ENCODE measurements around the gene BCL7A. TPM values are rescaled to one million over a fixed set of nuclear protein-coding genes. Genes with fewer than 3 reads are reported as not detected.

The BCL7A gene
- polyA plus RNA-seq, 1 of the 3 experiments (the other 2 are of a cell fraction), result 34.0 TPM

- H3K9ac ChIP-seq, result no peak overlapping the region
- POLR2A ChIA-PET, result no interaction called here
- H3K27me3 ChIP-seq (ENCODE audit: insufficient read depth), result no peaks in the 10 kb centered on the region
- H3K36me3 ChIP-seq (replicated peaks in 1 of 2; ENCODE audit: control insufficient read depth in 1 of 2, insufficient read depth in 2 of 2, low read length in 1 of 2), result no peaks in the 10 kb centered on the region
- TF ChIP-seq TEAD4 (IDR thresholded peaks at IDR 0.05; ENCODE audit: borderline replicate concordance, insufficient read depth) (no peak), GATA2 (CRISPR knock-in tag; IDR thresholded peaks at IDR 0.05) (no peak), RCOR1 (IDR thresholded peaks at IDR 0.05; ENCODE audit: low read length) (no peak), PBX3 (IDR thresholded peaks at IDR 0.05) (no peak), GABPA (IDR thresholded peaks at IDR 0.05; ENCODE audit: low read depth) (no peak), CTCF (IDR thresholded peaks at IDR 0.05) (no peak), IRF3 (IDR thresholded peaks at IDR 0.05; ENCODE audit: low read depth, low read length) (no peak), MAX (IDR thresholded peaks at IDR 0.05; ENCODE audit: low read depth) (no peak), NFIC (IDR thresholded peaks at IDR 0.05; ENCODE audit: borderline replicate concordance) (no peak), USF1 (IDR thresholded peaks at IDR 0.05; ENCODE audit: borderline replicate concordance, low read depth) (no peak), USF2 (IDR thresholded peaks at IDR 0.05; ENCODE audit: borderline replicate concordance, low read depth, low read length) (no peak), TCF12 (IDR thresholded peaks at IDR 0.05) (no peak), ELF1 (IDR thresholded peaks at IDR 0.05) (no peak), RAD21 (IDR thresholded peaks at IDR 0.05; ENCODE audit: low read length) (no peak), MXI1 (IDR thresholded peaks at IDR 0.05; ENCODE audit: low read depth, low read length) (no peak), EZH2phosphoT487 (IDR thresholded peaks at IDR 0.05; ENCODE audit: borderline replicate concordance, low read depth) (no peak), TAF1 (IDR thresholded peaks at IDR 0.05; ENCODE audit: borderline replicate concordance, low read depth, low read length) (no peak)
- no peak overlapping the region for H2AFZ ChIP-seq (ENCODE audit: low read depth)
- H3K9me3 ChIP-seq, result peaks cover 5% of the 10 kb centered on the region; the same call in 1 of the 2 replicates
- H3F3A ChIP-seq (replicated peaks; ENCODE audit: insufficient read depth), result peaks cover 6% of the 10 kb centered on the region
- CTCF ChIA-PET, result interaction anchor here (1.3 kb wide), 1 partner anchor 105 kb away, joined by 3 read pairs; no protein-coding TSS in a partner anchor
- no peaks in the 10 kb centered on the region for H3K9me2 ChIP-seq
- H4K20me1 ChIP-seq (ENCODE audit: insufficient read depth), result no peaks in the 10 kb centered on the region
- no peak overlapping the region for H3K27ac ChIP-seq (ENCODE audit: low read depth in 2 of 2, low read length in 1 of 2)
- H3K4me1 ChIP-seq (ENCODE audit: control insufficient read depth in 1 of 2, insufficient read depth in 2 of 2, low read depth in 1 of 2, low read length in 1 of 2), result peaks cover 5 to 10% of the 10 kb centered on the region in 2 experiments; a peak in 2 of 4 replicates
- H3K4me3 ChIP-seq (ENCODE audit: low read depth in 2 of 2, low read length in 1 of 2), result no peak overlapping the region
- H3K4me2 ChIP-seq, result no peak overlapping the region
- peaks cover 25% of the 10 kb centered on the region for H3K79me2 ChIP-seq (ENCODE audit: insufficient read depth)
- no peak for DNase-seq
These were observed 3.2 kb upstream of the BCL7A start for GRCh38 chr12:122018457-122018856.
